Measurements from ENCODE around the gene FOXR1.

Gene FOXR1, protein sequence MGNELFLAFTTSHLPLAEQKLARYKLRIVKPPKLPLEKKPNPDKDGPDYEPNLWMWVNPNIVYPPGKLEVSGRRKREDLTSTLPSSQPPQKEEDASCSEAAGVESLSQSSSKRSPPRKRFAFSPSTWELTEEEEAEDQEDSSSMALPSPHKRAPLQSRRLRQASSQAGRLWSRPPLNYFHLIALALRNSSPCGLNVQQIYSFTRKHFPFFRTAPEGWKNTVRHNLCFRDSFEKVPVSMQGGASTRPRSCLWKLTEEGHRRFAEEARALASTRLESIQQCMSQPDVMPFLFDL

DNA sequence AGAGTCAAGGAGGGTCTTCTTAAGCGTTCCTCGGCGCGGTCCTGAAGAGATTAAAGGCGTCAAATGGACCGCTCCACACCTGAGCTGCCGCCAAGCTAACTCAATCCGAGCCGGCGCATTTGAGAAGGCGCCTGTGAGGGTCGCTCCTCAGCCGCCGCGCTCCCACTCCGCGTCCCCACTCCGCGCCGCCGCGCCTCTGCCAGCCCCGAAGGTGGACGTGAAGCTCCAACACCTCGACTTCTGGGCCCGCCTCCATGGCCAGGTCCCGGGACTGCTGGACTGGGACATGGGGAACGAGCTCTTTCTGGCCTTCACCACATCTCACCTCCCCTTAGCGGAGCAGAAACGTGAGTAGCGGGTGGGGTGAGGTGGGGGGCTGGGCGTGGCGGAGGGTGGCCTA is at the start of gene FOXR1:
Gene FOXR1 (plus strand): TSS at position 116 of the 400 bp plus-strand sequence. CDS start 171 bp downstream, at position 287.
- DNase-seq (ENCODE audit: low spot score) = no peak
- FAIRE-seq = no peak

DNA sequence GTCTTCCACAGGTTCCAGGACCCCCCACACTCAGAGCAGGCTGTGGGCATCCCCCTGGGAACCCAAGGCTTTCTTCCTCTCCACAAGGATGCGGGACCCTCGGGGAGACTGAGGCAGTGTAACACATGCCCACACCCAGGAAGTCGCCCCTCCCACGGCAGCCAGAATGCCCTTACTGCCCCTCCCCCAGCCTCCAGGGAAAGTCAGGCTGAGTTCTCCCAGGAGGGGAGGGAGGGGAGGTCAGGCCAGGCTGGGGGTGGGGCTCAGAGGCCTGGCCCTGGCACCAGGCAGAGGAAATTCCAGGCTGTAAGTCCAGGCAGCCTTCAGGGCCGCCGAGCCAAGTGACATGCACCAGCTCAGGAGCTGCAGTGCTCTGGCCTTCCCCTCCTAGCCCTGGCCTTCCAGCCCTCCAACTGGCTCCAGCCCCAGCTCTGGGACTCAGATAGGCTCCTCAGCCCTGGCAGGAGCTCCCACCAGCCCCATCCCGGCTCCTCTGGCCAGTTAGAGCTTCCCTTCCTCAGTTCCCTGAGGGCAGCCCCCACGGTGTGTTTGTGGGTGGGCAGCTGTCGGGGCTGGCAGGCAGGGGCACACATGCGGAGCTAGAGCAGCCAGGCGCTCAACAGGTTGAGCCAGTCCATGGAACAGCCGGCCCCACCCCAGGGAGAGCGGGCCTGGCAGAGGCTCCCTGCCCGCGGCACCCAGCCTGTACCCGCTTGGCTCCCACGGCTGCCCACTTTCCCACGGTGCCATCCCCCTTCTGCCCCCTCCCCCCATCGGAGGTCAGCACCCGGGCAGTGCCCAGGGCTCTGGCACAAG is 49.4 kb upstream of the FOXR1 start:
- FAIRE-seq = no peak
- DNase-seq (ENCODE audit: low spot score) = no peak

DNA sequence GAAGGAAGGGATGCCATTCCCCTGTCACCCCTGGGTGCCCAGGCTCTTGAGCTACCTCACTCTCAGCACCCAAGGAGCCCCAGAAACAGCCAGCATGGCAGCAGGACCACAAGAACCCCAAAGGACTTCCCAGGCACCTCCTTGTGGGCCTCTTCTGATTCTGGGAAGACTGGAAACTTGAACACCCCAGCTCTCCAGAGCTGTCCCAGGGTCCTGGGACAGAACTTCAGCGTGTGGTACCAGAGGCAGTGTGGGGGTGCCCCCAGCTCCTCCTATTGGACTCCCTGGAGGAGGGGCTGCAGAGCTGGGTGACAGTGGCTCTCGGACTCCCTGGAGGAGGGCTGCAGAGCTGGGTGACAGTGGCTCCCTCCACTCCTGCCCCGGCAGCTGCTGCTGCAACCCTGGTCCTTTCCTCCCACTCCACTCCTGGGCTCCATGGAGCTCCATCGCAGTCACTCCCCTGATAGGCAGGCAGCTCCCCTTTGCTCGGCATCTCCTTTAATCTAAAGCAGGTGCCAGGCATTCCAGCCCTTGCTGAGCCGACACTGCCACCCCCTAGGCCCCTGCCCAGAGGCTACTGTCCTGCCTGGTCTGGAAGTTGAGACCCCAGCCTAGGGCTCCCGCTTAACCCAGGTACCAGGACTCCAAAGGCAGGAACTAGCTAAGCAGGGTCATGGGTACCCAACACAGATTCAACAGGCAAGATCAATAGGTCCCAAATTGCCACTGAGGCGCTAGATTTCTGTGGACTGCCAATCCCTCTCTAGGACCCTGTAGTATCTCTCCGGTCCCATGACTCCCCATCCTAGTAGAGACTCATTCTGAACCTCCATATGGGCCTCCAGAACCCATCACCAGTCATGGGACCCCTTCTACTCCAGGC is 48.6 kb upstream of the FOXR1 start:
- DNase-seq (ENCODE audit: low spot score) (no peak), FAIRE-seq (no peak)

DNA sequence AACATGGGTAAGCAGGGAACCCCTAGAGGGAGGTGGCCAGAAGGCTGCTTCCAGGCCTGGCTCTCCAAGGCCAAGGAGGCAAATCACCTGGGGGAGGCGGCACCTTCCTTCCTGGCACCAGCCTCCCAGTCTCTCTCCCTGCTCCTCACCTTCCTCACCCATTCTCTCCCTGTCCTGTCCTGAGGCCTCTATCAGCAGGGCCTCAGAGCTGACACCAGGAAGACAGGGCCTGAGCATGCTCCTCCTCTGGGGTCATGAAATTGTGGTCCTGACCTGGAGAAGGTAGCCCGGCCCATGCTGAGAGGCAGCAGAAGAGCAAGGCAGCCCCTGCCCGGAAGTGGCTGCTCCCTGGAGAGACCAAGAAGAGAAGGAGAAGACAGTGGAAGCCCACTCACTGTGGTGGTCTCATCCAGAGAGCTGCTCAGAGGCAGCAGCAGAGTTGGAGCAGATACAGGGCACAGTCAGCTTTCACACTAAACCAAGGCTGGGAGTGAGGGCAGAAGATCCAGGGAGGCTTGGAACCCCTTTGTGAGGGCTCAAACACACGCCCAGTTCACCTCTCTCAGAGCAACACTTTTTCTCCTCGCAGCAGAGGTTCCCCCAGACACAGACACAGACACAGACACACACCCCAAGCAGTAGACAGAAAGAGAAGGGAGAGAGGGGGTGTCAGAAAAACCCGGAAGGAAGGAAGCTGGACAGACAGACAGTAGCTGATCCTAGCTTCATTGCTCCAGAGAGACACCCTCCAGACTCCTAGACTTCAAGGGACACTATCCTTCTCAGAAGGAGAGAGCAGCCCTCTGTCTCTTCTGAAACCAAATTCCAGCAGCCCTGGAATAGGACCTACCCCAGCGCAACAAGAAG is 47.6 kb upstream of the FOXR1 start:
- no peak for FAIRE-seq
- DNase-seq (ENCODE audit: low spot score) = no peak

DNA sequence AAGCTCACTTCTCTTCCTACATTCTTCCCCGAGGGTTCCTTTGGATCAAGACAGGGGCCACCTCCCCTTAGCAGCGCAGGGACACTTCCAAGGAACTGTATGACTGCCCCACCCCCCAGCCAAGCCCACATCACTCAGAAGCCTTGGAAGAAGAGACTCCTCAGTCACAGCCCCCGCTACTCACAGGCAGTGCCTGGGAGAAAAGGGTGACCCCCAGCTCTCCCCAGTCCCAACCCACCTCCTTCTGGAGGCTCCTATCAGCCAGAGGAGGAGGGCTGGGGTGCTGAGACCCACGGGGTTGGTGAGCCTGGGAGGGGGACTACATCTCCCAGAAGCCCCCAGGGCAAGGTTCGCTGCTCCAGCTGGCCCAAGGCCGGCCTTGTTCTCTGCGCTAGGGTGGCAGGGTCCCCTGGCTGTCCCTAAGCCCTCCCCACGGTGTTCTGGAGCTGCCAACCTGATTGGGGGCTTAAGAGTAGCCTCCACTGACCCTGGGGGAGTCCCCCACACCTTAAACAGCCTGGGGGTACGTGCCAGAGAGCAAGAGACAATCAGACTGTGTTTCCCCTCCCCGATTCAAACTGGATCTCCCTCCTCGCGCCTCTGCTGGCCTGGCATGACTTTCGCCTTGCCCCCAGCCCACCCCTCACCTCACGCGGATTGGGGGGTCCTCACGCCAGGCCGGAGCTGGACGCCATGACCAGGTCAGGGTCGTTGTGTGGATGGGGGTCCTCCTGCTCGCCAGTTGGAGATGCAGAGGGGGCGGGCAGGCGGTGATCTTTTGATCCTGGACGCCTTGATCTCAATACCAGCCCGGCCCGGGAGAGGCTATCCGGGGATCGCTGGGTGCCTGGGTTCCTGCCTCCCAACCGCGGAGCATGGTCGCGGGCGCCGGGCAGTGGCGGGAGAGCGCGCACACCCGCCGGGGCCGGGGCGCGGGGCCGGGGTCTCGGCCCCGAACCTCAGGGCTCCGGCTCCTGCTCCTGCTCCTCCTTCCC is 46.7 kb upstream of the FOXR1 start:
- FAIRE-seq = no peak
- no peak for DNase-seq (ENCODE audit: low spot score)

DNA sequence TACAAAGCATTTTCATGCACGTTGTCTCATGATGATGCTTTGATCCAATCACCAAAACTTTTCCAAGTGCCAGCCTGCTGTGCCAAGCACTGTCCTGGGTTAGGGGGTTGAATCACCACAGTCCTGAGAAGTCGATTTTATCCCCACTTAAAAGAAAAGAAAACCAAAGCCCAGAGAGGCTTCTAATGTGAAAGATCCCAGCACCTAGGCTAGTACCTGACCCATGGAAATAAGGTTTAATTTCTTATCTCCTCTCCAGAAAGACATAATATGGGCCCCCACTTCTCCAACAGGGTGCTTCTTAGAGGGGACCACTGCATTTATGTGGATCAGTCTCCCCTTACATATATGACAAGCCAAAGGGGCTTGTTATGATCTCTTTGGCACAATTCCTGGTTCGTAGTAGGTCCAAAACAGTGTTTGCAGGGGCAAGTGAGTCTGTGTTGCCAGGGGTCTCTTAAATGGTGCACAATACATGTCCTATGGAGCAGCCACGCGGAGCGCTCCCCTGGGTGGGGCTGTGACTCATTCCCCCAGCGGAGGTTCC is 43.9 kb upstream of the FOXR1 start:
- FAIRE-seq (no peak), DNase-seq (ENCODE audit: low spot score) (no peak)

DNA sequence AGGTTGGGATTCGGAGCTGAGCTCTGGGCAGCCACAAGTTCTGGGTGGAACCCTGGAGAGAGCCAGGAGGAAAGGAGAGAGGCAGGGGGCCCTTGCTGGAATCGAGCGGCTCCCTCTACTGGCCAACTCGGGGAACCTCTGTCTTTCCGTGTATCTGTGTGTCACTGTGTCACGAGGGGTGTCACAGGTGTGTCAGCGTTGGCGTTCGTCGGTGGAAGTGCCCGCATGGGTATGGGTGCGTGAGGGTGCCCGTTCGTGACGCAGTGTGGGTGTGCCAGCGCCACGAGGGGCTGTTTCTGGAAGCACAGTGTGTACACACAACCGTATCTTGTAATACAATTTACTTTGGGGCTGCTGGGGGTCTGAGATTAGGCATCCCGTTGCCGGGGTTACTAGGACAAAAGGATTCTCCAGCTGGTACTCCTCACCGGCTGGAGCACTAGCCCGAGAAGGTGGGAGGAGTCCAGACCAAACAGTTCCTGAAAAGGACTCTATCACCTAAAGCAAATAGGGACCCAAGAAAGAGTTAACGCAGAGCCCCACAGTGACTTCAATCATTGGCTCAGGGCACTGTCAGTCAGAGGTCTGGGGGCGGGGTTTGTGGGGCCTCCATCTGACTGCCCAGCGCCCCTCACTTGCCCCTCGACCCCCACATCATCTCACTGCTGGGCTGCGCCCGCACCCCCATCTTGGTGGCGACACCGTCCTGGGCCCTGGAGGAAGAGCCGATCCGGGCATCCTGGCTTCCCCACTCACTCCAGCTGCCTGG is 43.3 kb upstream of the FOXR1 start:
- DNase-seq (ENCODE audit: low spot score) (peak; percentile 85), FAIRE-seq (no peak)

DNA sequence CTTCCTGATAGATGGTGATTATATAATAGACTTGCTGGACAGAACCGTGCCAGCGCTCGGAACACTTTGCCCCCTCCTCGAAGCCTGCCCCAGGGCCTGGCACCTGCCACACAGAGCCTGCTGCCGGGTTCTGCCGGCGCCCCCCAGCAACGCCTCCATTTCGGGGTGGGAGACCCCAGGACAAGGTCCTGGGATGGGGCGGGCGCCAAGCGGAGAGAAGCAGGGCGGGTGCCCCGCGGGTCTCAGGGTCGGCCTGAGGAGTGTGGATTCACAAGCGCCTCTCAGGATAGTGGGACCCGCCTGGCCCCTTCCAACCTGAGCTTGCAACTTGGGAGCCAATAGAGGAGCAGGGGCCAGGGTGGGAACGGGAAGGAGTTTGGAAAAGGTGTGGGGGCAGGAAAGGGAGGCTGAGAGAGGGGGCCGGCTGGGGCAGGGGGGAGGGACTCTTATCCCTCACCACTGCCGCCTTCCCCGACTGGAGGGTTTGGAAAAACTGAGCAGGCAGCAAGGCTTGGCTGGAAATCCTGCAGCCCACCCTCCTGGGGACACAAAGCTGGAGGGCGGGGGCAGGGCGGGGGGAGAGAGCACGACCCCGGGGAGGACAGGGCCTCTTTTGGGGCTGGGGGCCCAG is 42.6 kb upstream of the FOXR1 start:
- no peak for DNase-seq (ENCODE audit: low spot score)

DNA sequence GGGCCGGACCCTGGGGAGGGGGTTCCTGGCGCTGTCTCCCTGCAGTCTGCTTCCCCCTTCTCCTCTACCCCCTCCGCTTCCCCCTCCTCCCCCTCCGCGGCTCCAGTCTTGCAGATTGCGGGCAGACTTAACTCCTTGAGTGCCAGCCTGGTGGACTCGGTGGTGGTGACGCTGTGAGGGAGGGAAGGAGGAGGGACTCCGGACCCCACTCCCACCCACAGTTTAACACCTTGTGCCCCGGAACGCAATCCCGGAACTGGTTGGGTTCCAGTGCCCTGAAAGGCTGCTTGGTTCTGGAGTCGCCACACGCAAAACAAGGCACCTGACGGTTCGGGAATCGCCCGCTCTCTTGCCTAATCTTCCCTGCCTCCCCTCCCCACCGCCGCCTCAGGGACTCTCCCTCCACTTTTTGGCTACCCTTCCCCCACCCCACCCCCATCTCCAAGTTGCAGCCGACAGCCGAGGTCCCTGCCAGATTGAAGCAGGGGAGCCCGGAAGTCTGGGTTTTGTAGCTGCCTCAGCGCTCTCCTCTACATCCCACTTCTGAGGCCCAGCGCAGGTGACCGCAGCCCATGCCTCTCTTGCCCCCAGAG is 42.0 kb upstream of the FOXR1 start:
- FAIRE-seq = no peak

More for the DNA sequence above, 42.6 kb upstream of the FOXR1 start:
- FAIRE-seq = no peak

DNA sequence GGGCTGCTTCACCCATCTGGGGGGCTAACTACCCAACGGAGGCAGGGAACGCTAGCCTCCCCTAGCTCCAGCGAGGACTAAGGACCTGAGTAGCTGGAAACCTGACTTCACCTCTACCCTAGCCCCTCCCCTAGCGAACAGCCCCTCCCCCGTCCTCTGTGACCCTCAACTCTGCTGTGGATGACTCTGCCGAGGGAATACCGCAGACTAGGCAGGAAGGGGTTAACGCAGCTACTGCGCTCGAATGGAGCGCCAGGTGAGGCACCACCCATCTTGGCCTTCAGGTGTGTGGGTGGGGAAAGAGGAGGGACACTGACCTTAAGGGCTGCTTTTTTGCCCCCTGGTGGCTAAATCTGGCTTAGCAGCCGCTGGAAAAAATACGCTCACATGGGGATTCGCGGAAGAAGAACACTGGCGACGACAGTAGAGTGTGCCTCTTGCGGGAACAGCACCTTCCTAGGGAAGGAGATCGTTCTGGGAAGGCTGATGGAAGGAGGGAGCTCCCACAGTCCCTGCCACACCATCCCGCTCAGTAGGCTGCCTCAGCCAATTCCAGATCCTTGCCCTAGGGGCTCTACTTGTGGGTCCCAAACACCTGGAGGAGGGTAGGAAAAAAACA is 41.4 kb upstream of the FOXR1 start:
- FAIRE-seq = peak; percentile 48

More for the DNA sequence above, 42.0 kb upstream of the FOXR1 start:
- peak; percentile 74 for DNase-seq (ENCODE audit: low spot score)

DNA sequence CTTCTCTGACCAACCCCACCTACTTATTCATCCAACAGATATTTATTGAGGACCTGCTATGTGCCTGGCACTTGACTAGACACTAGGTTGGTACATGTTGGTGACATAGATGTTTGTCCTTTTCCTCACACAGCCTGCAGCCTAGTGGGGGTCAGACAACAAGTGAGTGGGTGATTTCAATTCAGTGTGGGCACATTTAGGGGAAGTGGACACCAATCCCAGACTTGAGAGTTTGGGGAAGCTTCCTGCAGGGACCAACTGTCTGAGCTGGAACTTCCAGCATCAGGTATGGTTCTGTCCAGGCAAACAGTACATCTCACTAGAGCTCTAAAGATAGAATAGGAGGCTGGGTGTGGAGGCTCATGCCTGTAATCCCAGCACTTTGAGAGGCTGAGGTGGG is 40.0 kb upstream of the FOXR1 start:
- no peak for FAIRE-seq

More for the DNA sequence above, 41.4 kb upstream of the FOXR1 start:
- DNase-seq (ENCODE audit: low spot score) = peak; percentile 71

DNA sequence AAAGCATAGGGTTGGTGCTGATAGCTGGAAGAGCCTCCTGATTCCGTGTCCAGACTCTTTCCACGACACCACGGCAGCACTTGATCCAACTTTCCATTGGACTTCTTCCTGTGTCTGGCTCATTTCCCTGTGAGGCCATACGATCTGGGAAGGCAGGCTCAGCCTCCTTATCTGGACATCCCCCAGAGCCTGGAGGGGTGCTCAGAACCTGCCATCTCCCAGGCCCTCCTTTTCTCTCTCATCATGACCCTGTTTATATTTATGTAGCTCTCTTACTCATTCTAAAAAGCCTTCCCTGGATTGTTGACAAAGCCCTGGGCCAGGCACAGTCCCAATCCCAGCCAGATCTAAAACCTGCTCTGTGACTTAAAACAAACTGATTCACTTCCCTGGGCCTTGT is 38.1 kb upstream of the FOXR1 start:
- DNase-seq (ENCODE audit: low spot score) = no peak
- no peak for FAIRE-seq

More for the DNA sequence above, 40.0 kb upstream of the FOXR1 start:
- DNase-seq (ENCODE audit: low spot score) = no peak

DNA sequence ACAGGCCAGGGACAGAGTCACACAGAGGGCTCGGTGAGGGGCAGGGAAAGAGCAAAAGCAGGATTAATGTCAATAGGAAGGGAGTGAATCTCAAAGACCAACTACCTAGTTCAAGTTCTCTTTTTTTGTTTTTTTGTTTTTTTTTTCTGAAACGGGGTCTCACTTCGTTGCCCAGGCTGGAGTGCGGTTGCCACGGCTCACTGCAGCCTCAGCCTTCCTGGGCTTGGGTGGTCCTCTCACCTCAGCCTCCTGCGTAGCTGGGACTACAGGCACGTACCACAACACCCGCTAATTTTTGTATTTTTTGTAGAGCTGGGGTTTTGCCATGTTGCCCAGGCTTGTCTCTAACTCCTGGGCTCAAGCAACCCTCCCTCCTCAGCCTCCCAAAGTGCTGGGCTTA is 36.2 kb upstream of the FOXR1 start:
- FAIRE-seq (no peak), DNase-seq (ENCODE audit: low spot score) (no peak)

DNA sequence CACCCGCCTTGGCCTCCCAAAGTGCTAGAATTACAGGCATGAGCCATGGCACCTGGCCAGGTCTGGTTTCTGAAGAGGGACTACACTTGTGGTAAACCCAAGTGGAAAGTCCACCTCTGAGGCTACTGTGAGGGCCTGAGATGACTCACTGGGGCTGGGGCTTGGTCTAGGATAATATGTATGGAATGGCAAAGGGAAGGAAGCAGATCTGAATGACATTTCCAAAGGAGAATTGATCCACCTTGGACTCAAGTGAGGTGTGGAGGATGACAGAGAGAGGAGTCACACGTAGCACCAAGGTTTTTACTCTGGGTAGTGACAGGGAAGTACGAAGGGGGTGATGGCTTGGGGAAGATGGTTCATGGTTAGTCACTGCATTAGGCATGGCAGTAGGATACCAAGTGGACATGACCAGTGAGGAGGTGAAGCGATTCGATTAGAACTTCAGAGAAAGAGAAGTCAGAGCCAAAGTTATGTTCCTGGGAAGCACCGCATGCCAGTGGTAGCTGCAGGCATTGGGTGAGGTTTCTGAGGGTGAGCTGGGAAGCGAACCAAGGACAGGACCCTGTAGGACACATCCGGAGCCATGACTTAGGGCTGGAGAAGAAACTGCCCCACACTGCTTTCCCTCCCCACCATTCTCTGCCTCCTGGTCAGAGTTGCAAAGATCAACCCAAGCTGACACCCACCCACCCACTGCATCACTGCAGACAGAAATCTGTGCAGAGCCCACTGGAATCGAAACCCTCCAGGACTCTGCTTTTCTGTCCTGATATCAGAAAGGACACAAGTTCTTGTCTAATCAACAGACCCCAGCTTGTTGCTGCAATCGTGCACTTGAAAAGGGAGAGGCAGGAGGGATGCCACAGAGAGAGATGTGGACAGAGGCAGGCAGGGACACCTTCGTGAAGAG is 32.8 kb upstream of the FOXR1 start:
- FAIRE-seq (peak; percentile 61), DNase-seq (ENCODE audit: low spot score) (peak; percentile 60)

DNA sequence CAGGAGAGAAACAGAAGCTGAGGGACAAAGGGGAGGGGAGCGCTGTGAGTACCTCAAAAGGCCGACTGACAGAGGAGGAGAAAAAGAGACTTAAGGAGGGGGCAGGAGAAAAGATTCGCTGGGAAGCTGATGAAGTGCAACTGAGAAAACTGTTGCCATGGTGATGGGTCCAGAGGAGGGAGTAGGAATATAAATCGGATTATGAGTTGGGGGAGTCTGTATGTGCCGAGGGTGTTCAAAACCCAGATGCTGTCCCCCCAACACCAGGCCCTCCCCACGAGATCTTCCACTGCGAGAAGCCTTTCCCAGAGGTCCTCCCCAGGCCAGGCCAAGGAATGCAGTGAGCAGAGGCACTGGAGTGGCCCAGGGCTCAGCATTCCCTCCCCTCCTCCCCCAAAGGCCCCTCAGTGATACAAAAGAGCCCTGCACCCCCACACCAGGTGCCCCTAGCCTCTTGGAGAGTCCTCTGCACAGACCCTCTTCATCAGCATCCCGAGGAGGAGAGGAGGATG is 32.1 kb upstream of the FOXR1 start:
- DNase-seq (ENCODE audit: low spot score) (no peak), FAIRE-seq (no peak)
